ENCODE measurements around the gene LAMTOR2. TPM values are rescaled to one million over a fixed set of nuclear protein-coding genes. Genes with fewer than 3 reads are reported as not detected.

Gene LAMTOR2
- polyA plus RNA-seq, 1 donor from 2014 or later = 81.3 TPM

DNA sequence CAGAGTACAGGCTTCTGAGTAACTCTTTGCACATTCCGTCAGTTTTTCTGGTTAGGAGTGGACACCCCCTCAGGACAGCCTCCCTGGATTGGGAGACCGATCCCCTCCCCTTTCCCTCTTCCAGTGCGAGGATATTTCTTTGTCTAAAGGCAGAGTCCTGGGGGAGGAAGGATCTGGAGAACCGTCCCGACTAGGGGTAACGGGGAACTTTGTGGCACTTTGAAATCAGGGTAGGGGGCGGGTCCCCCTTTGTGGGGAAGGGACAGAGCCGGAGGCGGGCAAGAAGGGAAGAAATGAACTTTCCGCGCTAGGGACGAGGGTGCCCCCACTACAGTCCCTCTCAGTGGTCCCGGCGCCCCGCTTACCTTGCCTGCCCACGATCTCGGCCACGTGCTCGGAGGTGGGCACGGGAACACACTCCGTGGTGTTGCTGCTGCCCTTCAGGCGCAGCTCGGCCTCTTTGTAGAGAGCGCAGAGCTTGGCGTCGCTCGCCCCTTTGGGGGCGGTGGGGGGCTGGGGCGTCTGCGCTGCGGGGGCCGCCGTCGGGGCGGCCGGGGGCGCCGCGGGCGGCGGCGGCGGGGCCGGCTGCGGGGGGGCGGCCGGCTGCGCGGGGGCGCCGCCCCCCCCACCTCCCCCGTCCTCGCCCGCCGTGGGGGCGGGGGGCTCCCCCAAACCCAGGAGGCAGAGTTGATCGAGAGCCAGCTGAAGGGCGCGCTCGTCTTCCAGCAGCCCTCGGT is 26.8 kb downstream of the LAMTOR2 start:
- H3F3A ChIP-seq (ENCODE audit: insufficient read depth, low read length, poor library complexity, severe bottlenecking) = no peaks in the 10 kb centered on the region
- no peaks in the 10 kb centered on the region for H3K27me3 ChIP-seq (ENCODE audit: insufficient read depth, low read depth, low read length)
- peaks cover 42% of the 10 kb centered on the region for H4K20me1 ChIP-seq (ENCODE audit: insufficient read depth)
- H3K9me2 ChIP-seq (ENCODE audit: insufficient read depth, low read length) = no peaks in the 10 kb centered on the region
- peaks cover 95% of the 10 kb centered on the region for H3K79me2 ChIP-seq (replicated peaks; ENCODE audit: insufficient read depth, low read length)
- H3K36me3 ChIP-seq (ENCODE audit: insufficient read depth, low read length) = no peaks in the 10 kb centered on the region
- H3K9ac ChIP-seq (ENCODE audit: low read length) = peak overlapping the region; percentile 99
- no peaks in the 10 kb centered on the region for H3K9me3 ChIP-seq (ENCODE audit: low read length)
- peak overlapping the region; percentile 83 for H3K4me2 ChIP-seq (ENCODE audit: low read length)
- TF ChIP-seq SMC3 (conservative IDR thresholded peaks at IDR 0.05; ENCODE audit: poor library complexity) (no peak), TAF1 (IDR thresholded peaks at IDR 0.05; ENCODE audit: low read depth) (no peak), RAD21 (conservative IDR thresholded peaks at IDR 0.05) (no peak), POLR2AphosphoS5 (IDR thresholded peaks at IDR 0.05) (peak; percentile 10), MXI1 (conservative IDR thresholded peaks at IDR 0.05; ENCODE audit: poor library complexity, severe bottlenecking) (peak; percentile 89), EP300 (conservative IDR thresholded peaks at IDR 0.05; ENCODE audit: poor library complexity, severe bottlenecking) (no peak), EZH2 (IDR thresholded peaks at IDR 0.05; ENCODE audit: borderline replicate concordance, insufficient read depth, low read length, poor library complexity, severe bottlenecking) (no peak)
- TF ChIP-seq, protein P1, sequence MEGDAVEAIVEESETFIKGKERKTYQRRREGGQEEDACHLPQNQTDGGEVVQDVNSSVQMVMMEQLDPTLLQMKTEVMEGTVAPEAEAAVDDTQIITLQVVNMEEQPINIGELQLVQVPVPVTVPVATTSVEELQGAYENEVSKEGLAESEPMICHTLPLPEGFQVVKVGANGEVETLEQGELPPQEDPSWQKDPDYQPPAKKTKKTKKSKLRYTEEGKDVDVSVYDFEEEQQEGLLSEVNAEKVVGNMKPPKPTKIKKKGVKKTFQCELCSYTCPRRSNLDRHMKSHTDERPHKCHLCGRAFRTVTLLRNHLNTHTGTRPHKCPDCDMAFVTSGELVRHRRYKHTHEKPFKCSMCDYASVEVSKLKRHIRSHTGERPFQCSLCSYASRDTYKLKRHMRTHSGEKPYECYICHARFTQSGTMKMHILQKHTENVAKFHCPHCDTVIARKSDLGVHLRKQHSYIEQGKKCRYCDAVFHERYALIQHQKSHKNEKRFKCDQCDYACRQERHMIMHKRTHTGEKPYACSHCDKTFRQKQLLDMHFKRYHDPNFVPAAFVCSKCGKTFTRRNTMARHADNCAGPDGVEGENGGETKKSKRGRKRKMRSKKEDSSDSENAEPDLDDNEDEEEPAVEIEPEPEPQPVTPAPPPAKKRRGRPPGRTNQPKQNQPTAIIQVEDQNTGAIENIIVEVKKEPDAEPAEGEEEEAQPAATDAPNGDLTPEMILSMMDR (IDR thresholded peaks at IDR 0.05; ENCODE audit: poor library complexity, severe bottlenecking) = no peak
- TF ChIP-seq, protein P2, sequence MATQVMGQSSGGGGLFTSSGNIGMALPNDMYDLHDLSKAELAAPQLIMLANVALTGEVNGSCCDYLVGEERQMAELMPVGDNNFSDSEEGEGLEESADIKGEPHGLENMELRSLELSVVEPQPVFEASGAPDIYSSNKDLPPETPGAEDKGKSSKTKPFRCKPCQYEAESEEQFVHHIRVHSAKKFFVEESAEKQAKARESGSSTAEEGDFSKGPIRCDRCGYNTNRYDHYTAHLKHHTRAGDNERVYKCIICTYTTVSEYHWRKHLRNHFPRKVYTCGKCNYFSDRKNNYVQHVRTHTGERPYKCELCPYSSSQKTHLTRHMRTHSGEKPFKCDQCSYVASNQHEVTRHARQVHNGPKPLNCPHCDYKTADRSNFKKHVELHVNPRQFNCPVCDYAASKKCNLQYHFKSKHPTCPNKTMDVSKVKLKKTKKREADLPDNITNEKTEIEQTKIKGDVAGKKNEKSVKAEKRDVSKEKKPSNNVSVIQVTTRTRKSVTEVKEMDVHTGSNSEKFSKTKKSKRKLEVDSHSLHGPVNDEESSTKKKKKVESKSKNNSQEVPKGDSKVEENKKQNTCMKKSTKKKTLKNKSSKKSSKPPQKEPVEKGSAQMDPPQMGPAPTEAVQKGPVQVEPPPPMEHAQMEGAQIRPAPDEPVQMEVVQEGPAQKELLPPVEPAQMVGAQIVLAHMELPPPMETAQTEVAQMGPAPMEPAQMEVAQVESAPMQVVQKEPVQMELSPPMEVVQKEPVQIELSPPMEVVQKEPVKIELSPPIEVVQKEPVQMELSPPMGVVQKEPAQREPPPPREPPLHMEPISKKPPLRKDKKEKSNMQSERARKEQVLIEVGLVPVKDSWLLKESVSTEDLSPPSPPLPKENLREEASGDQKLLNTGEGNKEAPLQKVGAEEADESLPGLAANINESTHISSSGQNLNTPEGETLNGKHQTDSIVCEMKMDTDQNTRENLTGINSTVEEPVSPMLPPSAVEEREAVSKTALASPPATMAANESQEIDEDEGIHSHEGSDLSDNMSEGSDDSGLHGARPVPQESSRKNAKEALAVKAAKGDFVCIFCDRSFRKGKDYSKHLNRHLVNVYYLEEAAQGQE (IDR thresholded peaks at IDR 0.05; ENCODE audit: borderline replicate concordance) = peak; percentile 15
- no peak overlapping the region for H2AFZ ChIP-seq (ENCODE audit: low read depth, low read length)
- peak overlapping the region; percentile 98 for H3K27ac ChIP-seq (ENCODE audit: low read length)
- peak overlapping the region; percentile 93 for H3K4me3 ChIP-seq (ENCODE audit: low read length)

DNA sequence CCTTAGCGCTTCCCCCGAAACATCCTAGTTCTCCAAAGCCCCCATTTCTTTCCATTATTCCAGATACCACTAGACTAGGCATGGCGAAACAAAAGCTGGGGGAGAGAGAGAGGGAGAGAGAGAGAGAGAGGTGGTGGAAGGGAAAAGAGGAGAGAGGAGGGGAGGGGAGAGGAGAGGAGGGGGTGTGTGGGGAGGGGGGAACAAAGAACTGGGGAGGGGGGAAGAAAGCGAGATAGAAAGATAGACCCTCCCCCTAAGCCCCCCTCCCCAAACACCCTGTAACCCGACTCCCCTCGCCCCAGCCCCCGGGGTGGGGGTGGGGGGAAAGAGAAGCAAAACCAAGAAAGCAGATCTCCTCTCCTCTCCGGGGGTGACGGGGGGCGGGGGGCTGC is 27.3 kb downstream of the LAMTOR2 start:
- peaks cover 37% of the 10 kb centered on the region for H4K20me1 ChIP-seq (ENCODE audit: insufficient read depth)
- peaks cover 94% of the 10 kb centered on the region for H3K79me2 ChIP-seq (replicated peaks; ENCODE audit: insufficient read depth, low read length)
- no peaks in the 10 kb centered on the region for H3K27me3 ChIP-seq (ENCODE audit: insufficient read depth, low read depth, low read length)

More for the DNA sequence above, 27.3 kb downstream of the LAMTOR2 start:
- TF ChIP-seq, protein P2 (IDR thresholded peaks at IDR 0.05; ENCODE audit: borderline replicate concordance) = no peak
- TF ChIP-seq, protein P1 (IDR thresholded peaks at IDR 0.05; ENCODE audit: poor library complexity, severe bottlenecking) = no peak
- TF ChIP-seq EZH2 (IDR thresholded peaks at IDR 0.05; ENCODE audit: borderline replicate concordance, insufficient read depth, low read length, poor library complexity, severe bottlenecking) (no peak), MXI1 (conservative IDR thresholded peaks at IDR 0.05; ENCODE audit: poor library complexity, severe bottlenecking) (no peak), POLR2AphosphoS5 (IDR thresholded peaks at IDR 0.05) (no peak), TAF1 (IDR thresholded peaks at IDR 0.05; ENCODE audit: low read depth) (no peak), SMC3 (conservative IDR thresholded peaks at IDR 0.05; ENCODE audit: poor library complexity) (no peak), EP300 (conservative IDR thresholded peaks at IDR 0.05; ENCODE audit: poor library complexity, severe bottlenecking) (no peak), RAD21 (conservative IDR thresholded peaks at IDR 0.05) (no peak)
- Histone ChIP-seq H3K4me2 (ENCODE audit: low read length) (no peak overlapping the region), H3K9ac (ENCODE audit: low read length) (peak overlapping the region; percentile 99), H3K36me3 (ENCODE audit: insufficient read depth, low read length) (no peaks in the 10 kb centered on the region), H3K4me3 (ENCODE audit: low read length) (peak overlapping the region; percentile 93), H3K27ac (ENCODE audit: low read length) (peak overlapping the region; percentile 98), H3K9me2 (ENCODE audit: insufficient read depth, low read length) (no peaks in the 10 kb centered on the region), H3K9me3 (ENCODE audit: low read length) (no peaks in the 10 kb centered on the region), H2AFZ (ENCODE audit: low read depth, low read length) (no peak overlapping the region), H3F3A (ENCODE audit: insufficient read depth, low read length, poor library complexity, severe bottlenecking) (no peaks in the 10 kb centered on the region)
